ENCODE measurements around the gene PTDSS2. TPM values are rescaled to one million over a fixed set of nuclear protein-coding genes. Genes with fewer than 3 reads are reported as not detected.

The PTDSS2 gene
- total and polyA plus RNA-seq, 2 donors (not counting 1 experiment from before 2014, with no cell fraction given) = 22.1 to 29.0 TPM

DNA sequence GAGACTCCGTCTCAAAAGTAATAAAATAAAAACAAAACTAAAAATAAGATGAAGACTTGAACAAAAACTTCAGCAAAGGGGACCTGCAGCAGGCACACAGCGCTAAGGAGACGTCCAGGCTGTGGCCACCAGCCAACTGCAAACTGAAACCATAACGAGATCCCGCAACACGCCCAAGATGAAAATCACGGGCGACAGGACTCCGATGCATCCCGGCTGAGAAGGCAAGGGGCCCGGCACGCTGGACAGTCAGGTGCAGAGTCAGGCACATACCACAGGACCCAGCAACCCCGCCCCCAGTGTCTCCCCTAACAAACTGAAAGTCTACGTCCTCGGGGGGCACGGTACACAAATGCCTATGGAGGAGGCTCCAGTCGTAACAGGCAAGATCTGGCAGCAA lies 76.1 kb downstream of the PTDSS2 start:
- POLR2A ChIA-PET = no interaction called here
- TF ChIP-seq EZH2 (IDR thresholded peaks at IDR 0.05; ENCODE audit: borderline replicate concordance, insufficient read depth, low read depth, low read length, poor library complexity, severe bottlenecking) = no peak
- TF ChIP-seq, protein P1, sequence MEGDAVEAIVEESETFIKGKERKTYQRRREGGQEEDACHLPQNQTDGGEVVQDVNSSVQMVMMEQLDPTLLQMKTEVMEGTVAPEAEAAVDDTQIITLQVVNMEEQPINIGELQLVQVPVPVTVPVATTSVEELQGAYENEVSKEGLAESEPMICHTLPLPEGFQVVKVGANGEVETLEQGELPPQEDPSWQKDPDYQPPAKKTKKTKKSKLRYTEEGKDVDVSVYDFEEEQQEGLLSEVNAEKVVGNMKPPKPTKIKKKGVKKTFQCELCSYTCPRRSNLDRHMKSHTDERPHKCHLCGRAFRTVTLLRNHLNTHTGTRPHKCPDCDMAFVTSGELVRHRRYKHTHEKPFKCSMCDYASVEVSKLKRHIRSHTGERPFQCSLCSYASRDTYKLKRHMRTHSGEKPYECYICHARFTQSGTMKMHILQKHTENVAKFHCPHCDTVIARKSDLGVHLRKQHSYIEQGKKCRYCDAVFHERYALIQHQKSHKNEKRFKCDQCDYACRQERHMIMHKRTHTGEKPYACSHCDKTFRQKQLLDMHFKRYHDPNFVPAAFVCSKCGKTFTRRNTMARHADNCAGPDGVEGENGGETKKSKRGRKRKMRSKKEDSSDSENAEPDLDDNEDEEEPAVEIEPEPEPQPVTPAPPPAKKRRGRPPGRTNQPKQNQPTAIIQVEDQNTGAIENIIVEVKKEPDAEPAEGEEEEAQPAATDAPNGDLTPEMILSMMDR (IDR thresholded peaks at IDR 0.05) = no peak

DNA sequence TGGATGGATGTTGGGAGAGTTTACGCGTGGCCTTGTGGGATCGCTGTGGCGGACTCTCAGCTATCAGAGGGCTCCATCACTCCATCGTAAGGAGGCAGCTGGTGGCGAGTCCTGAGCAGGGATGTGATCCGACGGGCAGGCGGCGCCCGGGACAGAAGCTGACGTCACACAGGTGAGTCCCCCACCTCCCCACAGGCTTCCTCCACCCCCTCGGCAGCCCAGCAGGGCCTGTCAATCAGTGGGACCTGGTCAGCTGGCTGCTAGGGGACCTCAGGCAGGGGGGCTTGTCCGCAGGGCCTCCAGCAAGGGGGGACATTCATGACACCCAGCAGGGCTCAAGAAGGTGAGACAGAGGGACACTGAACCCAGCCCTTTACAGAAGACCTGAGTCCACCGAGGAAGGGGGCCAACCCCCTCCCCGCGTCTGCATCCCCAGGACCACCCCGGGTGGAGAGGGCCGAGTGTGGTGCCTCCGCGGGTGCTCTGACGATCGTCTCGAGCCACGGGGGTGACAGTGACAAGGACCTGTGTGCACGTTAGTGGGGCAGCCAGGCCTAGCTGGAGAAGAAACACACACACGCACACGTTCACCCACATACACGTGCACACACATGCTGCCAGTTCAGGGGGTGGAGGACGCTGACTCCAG lies 78.2 kb downstream of the PTDSS2 start:
- intact Hi-C loops (cut with micrococcal nuclease) = no loop called here
- Histone ChIP-seq H3K4me2 (replicated peaks; ENCODE audit: low read depth, low read length, poor library complexity, severe bottlenecking) (no peak overlapping the region), H3K4me1 (ENCODE audit: control insufficient read depth in 2 of 2, insufficient read depth in 2 of 2, low read length in 2 of 2) (no peaks in the 10 kb centered on the region), H3K27ac (ENCODE audit: low read length in 2 of 2) (no peak overlapping the region), H3K4me3 (ENCODE audit: control extremely low read depth in 1 of 5, extremely low read depth in 1 of 5, insufficient read depth in 1 of 5, low read depth in 2 of 5, low read length in 4 of 5) (no peak overlapping the region), H2AFZ (ENCODE audit: insufficient read depth, low read depth, low read length, poor library complexity, severe bottlenecking) (no peak overlapping the region), H3K27me3 (replicated peaks in 1 of 4; ENCODE audit: control extremely low read depth in 1 of 4, control insufficient read depth in 3 of 4, insufficient read depth in 4 of 4, low read length in 3 of 4) (no peaks in the 10 kb centered on the region), H3K9me3 (ENCODE audit: control extremely low read depth in 1 of 3, control insufficient read depth in 2 of 3, insufficient read depth in 1 of 3, low read length in 2 of 3) (no peaks in the 10 kb centered on the region), H4K20me1 (ENCODE audit: control insufficient read depth, insufficient read depth, low read length, poor library complexity, severe bottlenecking) (peaks cover 21% of the 10 kb centered on the region), H3K79me2 (ENCODE audit: control insufficient read depth, insufficient read depth, low read length) (no peaks in the 10 kb centered on the region), H3K36me3 (replicated peaks in 1 of 2; ENCODE audit: control extremely low read depth in 1 of 2, control insufficient read depth in 1 of 2, extremely low read depth in 1 of 2, insufficient read depth in 2 of 2, low read length in 1 of 2) (peaks cover 0 to 19% of the 10 kb centered on the region in 2 experiments), H3K9ac (ENCODE audit: low read length) (no peak overlapping the region)
- ChIA-PET CTCF (no interaction called here), POLR2A (interaction anchor here (0.6 kb wide), 2 partner anchors 221 to 287 kb away, joined by 4 to 6 read pairs; no protein-coding TSS in a partner anchor)
- 94% methylated on average over 29 of the region's 30 CpGs for WGBS (ENCODE audit: insufficient coverage)
- TF ChIP-seq, protein P1 (IDR thresholded peaks at IDR 0.05) = no peak
- TF ChIP-seq EZH2 (IDR thresholded peaks at IDR 0.05; ENCODE audit: borderline replicate concordance, insufficient read depth, low read depth, low read length, poor library complexity, severe bottlenecking) = no peak
- peak; percentile 9 for DNase-seq
- Mint-ChIP-seq H3K27me3 (no peaks in the 10 kb centered on the region), H3K4me1 (no peaks in the 10 kb centered on the region), H3K4me3 (no peak overlapping the region), H3K9me3 (ENCODE audit: insufficient read depth) (no peaks in the 10 kb centered on the region), H3K27ac (no peak overlapping the region)
- ATAC-seq (ENCODE audit: low read depth) = no peak

More for the DNA sequence above, 76.1 kb downstream of the PTDSS2 start:
- Histone ChIP-seq H3K36me3 (replicated peaks in 1 of 2; ENCODE audit: control extremely low read depth in 1 of 2, control insufficient read depth in 1 of 2, extremely low read depth in 1 of 2, insufficient read depth in 2 of 2, low read length in 1 of 2) (peaks cover 0 to 3% of the 10 kb centered on the region in 2 experiments), H2AFZ (ENCODE audit: insufficient read depth, low read depth, low read length, poor library complexity, severe bottlenecking) (no peak overlapping the region), H3K79me2 (ENCODE audit: control insufficient read depth, insufficient read depth, low read length) (no peaks in the 10 kb centered on the region), H3K9me3 (ENCODE audit: control extremely low read depth in 1 of 3, control insufficient read depth in 2 of 3, insufficient read depth in 1 of 3, low read length in 2 of 3) (no peaks in the 10 kb centered on the region), H3K4me3 (ENCODE audit: control extremely low read depth in 1 of 5, extremely low read depth in 1 of 5, insufficient read depth in 1 of 5, low read depth in 2 of 5, low read length in 4 of 5) (no peak overlapping the region), H3K4me1 (ENCODE audit: control insufficient read depth in 2 of 2, insufficient read depth in 2 of 2, low read length in 2 of 2) (no peaks in the 10 kb centered on the region), H3K27ac (ENCODE audit: low read length in 2 of 2) (no peak overlapping the region), H4K20me1 (ENCODE audit: control insufficient read depth, insufficient read depth, low read length, poor library complexity, severe bottlenecking) (peaks cover 2% of the 10 kb centered on the region), H3K27me3 (replicated peaks in 1 of 4; ENCODE audit: control extremely low read depth in 1 of 4, control insufficient read depth in 3 of 4, insufficient read depth in 4 of 4, low read length in 3 of 4) (no peaks in the 10 kb centered on the region), H3K9ac (ENCODE audit: low read length) (no peak overlapping the region), H3K4me2 (replicated peaks; ENCODE audit: low read depth, low read length, poor library complexity, severe bottlenecking) (no peak overlapping the region)
- H3K27ac Mint-ChIP-seq = no peak overlapping the region
- H3K27me3 Mint-ChIP-seq = no peaks in the 10 kb centered on the region
- H3K9me3 Mint-ChIP-seq (ENCODE audit: insufficient read depth) = no peaks in the 10 kb centered on the region
- H3K4me1 Mint-ChIP-seq = no peaks in the 10 kb centered on the region
- DNase-seq (peak; percentile 13), ATAC-seq (ENCODE audit: low read depth) (no peak)
- intact Hi-C loops (cut with micrococcal nuclease) = no loop called here
- no peak overlapping the region for H3K4me3 Mint-ChIP-seq
- CTCF ChIA-PET = no interaction called here
- 88% methylated on average over 16 of the region's 17 CpGs for WGBS (ENCODE audit: insufficient coverage)

Data from B cell (primary cell).